Activated CD4-positive, CD25-positive, alpha-beta regulatory T cell (primary cell): ENCODE measurements around the gene HS6ST1.

Experiments used
- DNase-seq, 4 experiments: peaks; one replicate each; lab custom pipeline; 2025; lab: John Stamatoyannopoulos, UW

Gene HS6ST1, protein sequence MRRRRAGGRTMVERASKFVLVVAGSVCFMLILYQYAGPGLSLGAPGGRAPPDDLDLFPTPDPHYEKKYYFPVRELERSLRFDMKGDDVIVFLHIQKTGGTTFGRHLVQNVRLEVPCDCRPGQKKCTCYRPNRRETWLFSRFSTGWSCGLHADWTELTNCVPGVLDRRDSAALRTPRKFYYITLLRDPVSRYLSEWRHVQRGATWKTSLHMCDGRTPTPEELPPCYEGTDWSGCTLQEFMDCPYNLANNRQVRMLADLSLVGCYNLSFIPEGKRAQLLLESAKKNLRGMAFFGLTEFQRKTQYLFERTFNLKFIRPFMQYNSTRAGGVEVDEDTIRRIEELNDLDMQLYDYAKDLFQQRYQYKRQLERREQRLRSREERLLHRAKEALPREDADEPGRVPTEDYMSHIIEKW

DNA sequence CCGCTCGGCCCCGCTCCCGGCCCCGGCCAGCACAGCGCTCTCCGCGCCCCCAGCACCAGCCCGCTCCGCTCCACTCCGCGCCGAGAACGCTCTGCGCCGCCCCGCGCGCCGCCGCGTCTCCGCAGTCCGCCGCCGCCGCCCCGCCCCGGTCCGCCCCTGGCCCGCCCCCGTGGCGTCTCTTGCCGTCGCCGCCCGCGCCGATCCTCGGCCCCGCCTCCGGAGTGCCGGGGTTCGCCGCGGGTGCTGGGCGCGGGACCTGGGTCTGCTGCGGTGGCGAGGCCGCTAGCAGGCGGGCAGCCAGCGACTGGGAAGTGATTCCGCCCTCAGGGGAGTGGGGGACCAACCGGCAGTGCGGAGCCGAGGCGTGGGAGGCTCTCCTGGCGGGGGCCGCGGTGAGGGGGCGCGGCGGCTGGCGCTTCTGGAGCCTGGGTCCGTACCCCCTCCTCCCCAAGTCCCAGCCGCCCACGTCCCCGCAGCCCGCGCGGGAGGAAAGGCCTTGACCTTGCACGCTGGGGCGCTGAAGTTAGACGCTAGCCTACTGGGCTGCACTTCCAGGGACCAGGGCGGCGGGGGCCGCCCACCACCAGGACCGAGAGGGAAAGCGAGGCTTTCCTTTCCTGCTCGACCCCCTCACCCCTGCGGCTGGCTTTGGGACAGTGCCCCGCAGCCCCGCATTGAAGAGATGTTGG, at the start of gene HS6ST1:
Gene HS6ST1 (minus strand): TSS at position 93 of the 689 bp plus-strand sequence. CDS start 305 bp downstream, outside the sequence.
- peak; percentile 72 to 87 (median 82) for DNase-seq

DNA sequence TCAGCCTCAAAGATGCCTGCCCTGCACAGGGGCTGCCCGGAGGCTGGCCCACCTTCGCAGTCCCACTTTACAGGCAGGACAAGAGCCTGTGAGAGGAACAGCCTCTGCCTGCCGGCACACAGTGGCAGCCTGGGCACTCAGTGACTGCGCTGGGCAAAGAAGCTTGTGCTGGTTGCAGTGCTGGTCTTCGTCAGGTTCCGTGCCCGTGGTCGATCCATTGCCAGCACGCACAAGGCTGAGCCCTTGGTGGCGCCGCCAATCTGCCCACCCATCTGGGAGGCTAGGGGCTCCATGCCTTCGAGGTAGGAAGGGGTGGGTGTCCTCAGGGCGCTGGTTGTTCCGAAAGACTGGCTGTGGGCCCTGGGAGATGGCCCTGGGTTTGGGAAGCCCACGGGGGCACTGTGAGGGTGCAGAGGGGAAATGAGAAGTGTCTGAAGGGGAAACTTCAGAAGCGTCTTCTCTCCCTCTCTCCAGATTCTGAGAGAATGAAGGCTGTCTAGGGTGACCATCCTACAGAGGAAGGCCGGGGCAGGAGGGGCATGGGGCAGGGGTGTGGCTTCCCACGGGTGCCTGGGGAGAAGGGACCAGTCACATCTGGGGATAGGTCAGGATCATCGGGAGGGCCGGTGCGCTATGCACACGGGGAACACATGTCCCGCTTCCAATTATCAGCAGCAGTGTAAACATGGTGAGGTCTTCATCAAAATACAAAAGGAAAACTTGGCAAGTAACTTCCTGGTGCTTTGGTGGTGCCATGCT, 49.1 kb upstream of the HS6ST1 start:
- no peak for DNase-seq

DNA sequence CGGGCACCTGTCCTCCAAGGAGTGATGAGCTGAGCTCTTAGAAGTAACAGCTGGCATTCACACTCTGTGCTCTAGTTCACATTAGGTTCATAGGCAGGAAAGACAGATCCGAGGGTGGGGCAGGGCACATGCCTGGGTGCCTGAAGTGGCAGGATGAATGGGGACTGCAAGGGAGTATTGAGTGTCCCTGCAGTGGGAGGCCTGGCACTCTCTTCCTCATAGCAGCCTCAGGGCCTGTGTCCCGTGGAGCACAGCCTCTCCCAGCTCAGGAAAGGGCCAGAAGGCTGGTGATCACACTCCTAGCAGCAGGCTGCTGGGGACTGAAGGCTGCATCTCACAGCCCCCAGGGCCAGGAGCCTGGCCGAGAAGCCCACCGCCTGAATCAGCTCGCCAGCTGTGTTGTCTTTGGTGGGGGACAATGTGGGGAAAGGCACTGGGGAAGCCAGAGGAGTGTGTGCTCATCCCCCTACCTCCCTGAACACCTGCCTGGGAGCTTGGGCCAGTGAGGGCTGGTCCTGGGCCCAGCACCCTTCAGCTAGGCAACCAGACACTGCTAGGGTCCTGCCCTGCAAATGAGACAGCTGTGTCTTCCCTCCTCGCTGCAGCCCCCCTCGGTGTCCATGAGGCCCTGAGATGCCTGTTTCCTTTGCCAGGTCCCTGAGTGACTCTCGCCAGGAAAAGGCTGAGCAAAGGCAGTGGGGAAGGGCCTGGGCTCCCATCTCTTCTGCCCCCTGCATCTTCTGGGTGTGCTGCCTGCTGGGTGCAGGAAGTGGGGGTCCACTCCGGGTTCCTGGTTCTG, 48.2 kb upstream of the HS6ST1 start:
- DNase-seq, result no peak

DNA sequence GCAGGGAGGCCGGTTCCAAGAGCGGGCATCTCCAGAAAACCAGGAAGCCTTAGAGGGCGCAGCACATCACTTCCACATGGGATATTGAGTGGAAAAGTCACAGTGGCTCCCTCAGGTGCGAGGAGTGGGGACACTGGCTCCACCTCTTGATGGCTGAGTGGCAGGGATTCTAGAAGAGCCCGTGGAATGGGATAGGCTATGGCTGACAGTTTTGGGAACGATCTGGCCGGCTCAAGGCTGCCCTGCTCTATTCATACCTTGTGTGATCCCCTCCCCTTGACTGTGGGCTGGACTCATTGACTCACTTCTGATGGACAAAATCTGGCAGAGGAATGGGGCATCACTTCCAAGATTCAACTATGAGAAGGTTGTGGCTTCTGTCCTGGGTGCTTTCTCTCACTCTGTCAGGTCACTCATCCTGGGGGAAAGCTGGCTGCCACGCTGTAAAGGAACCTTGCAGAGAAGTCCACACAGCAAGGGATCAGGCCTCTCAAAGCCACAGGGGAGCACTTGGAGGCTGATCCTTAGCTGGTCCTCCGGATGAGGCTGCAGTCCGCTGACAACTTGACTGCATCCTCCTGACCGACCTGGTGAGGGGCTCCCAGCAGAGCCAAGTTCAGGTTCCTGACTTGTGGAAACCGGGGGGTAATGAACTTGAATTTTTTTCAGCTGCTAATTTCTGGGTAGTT, 46.7 kb upstream of the HS6ST1 start:
- DNase-seq, result no peak

DNA sequence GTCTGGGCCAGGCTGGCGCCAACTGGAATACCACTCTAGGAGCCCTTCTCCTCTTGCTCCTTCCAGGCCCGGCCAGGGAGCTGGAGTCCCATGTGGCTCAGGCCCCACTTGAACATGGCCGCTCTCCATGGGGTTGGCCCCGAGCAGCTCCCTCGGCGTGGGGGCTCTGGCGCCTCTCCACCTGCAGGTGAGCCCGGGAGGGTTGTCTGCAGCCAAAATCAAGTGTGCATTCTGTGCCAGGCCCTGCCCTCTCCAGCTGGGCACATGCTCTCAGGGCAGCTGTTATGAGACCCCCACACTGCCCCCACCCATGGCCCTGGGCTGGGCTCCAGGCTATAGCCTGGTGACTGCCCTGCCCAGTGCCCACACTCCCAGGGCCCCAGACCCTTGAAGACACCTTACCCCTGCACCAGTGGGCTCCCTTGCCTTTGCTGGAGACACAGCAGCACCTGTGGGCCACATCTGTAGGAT, 45.8 kb upstream of the HS6ST1 start:
- no peak for DNase-seq

DNA sequence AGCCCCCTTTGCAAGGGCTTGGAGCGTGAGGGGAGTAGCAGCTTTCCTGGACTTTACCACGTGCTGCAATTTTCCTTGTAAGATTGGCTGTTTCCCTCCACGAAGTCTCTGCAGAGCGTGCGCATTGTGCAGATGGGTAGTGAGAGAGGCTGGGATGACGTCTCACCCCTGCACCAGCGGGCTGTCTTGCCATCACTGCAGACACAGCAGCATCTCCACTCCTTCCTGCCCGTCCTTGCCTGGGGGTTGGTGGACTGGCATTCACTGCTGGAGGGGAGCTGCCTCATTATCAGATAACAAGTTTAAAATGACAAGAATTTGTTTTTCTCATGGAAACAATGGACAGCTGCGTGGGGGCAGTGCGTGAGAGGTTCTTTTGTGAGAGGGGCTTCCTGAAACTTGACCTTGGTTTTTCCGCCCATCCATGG, 45.3 kb upstream of the HS6ST1 start:
- DNase-seq, result no peak

DNA sequence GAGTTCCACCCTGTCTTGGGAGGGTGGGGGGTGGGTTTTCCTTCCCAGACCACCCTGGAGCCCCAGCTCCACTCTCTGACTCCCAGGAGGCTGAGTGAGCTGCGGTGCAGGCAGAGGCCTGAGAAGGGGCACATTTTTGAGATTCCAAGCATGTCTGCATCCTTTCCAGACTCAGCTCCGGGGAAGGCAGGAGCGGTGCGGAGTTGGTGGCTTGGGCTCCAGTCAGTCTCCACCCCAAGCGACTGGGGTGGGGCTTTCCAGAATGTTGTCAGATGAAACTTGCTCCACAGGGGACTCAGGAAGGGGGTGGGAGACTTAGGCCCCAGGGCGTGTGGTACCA, 44.2 kb upstream of the HS6ST1 start:
- no peak for DNase-seq

DNA sequence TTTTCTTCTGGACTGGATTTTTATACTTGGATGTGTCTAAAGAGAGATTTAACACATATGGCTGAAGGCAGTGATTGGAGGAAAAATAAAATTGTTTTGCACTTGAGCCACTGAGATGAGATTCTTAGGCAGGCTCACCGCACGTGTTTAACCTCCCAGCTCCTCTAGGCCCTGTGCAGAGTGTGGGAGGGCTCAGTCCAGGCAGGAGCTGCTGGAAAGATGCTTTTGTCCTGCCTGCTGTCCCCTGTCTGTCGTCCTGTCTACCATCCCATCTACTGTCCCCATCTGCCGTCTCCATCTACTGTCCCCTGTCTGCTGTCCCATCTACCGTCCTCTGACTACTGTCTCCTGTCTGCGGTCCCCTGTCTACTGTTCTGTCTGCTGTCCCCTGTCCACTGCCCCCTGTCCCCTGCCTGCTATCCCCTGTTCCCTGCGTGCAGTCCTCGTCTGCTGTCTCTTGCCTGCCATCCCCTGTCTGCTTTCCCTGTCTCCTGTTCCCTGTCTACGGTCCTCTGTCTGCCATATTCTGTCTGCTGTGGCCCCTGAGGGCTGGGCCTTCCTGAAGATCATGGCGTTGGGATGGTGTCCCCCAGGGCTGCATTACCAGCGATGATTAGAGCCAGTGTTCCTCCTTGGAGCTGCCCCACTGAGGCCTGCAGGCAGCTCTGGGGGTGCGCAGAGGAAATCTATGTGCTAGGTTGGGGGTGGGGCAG, 43.7 kb upstream of the HS6ST1 start:
- DNase-seq, result no peak

DNA sequence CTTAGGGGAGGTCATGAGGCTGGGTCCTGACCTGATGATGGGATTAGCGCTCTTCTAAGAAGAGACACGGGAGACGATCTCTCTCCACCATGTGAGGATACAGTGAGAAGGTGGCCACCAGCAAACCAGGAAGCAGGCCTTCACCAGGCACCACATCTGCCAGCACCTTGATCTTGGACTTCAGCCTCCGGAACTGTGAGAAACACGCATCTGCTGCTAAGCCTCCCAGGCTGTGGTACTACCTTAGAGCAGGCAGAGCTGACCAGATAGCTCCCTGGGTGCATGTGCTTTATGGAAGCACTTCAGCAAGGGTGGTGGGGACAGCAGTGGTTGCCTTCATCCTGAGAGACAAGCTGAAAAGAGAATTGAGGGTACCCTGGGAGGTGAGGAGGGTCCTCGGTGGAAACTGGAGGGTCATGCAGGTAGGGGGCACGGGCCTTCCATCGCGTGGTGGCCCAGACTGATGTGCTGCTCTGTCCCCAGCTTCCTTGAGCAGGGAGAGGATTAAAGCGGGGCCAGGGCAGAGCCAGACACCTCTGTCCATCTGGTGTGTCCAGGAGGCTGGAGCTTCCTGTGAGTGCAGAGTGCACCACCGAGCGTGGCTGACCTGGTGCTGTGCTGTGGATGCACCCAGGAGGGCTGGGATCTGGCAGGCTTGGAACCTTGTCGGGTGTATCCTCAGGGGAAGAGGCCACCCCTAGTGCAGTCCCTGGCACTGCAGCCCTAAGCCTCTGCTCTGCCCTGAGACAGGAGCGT, 42.9 kb upstream of the HS6ST1 start:
- no peak for DNase-seq

DNA sequence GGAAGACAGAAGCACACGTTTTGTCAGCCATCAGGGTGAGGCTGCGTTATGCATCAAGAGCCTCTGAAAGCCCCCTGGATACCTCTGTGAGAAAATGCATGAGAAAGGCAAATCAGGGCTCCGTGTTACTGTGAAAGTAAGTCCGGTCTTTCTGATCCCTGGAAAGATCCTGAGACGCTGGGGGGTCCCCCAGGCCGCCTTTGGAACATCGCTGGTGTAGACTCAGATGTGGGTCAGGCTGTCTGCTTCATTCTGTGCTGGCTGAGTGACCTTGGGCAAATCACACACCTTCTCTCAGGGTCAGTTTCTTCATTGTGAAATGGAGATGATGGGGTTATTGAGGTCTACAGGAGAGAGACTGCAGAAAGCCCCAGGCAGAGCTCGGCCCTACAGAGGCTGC, 42.0 kb upstream of the HS6ST1 start:
- DNase-seq, result no peak

DNA sequence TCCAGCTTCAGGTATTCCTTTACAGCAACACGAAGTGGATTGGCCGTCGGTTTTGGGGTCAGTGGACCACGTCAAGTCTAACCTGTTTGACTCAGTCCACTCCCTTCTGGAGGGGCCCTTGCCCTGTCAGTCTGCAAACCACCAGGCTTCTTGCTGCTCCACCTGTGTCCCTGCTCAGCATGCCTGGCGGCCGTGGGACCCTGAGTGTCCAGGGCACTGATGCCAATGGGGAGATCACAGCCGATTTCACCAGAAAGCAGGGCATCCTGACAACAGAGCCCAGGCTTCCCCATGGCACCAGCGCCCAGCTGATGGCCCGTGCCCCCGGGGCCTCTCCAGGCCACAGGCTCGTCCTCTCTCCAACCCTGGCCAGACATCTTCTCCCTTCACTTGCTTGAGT, 41.2 kb upstream of the HS6ST1 start:
- DNase-seq, result no peak

DNA sequence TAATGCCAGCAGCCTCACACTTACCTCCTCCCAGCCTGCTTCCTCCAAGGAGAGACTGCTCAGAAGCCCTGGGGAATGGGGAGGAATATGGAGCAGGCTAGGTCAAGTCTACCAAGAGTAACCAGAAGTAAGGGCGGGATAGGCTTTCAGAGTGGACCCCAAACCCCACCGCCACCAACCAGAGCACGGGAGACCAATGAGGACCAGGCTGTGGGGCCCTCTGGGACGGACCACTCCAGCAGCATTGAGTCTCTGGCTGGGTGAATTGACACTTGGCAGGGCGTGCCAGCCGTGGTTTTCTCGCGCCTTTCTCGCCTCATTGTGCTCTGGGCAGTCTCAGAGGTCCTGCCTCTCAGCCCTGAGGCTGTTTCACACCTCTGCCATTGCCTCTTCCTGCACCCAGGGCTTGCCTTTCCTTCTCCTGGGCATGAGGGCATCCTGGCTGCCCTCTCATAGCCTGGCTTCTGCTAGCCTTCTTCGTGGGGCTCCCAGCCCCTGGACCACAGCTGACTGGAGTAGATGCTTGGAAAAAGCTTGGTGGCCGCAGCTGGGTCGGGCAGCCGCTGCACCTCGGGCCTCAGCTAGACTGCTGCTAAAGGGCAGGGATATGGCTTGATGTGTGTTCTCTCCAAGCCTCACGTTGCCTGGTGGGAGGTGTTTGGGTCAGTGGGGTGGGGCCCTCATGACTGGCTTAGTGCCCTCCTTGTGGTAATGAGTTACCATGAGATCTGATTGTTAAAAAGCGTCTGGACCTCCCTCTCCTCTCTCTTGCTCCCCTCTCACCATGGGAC, 40.5 kb upstream of the HS6ST1 start:
- DNase-seq, result no peak

DNA sequence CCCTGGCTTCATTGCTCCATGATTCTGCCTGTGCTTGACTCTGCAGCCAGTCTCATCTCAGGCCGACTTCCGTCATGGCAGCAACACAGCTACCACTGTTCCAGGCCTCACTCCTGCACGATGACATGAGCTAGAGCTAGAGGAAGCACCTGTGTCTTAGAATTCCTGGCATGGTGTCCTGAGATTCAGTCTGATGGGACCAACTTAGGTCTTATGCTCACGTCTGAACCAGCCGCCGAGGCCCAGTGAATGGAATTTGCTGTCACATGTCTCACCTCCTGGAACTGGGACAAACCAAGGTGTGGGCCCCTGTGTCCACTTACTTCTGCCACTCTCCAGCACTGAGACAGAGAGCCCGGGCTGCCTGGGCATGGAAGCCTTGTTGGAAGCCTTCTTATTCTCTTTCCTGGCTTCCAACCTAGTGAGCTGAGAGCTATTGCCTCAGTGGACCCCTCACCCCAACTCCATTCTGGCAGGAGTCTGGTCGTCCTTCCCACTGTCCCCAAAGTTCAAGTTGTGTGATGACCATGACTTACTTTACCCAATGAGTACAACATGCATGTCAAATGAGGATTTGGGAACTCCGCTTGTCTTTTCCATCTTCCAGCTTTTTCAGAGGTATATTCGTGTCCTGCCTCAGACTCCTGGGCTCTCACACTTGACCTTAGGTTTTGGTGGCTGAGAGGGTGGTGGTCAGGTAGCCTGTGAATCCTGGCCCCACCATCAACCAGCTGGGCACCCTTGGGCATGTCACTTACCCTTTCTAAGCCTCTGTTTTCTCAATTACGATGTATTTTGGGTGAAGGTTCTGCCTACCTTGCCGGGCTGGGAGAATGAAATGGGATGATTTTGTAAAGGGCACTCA, 39.1 kb upstream of the HS6ST1 start:
- DNase-seq, result no peak

DNA sequence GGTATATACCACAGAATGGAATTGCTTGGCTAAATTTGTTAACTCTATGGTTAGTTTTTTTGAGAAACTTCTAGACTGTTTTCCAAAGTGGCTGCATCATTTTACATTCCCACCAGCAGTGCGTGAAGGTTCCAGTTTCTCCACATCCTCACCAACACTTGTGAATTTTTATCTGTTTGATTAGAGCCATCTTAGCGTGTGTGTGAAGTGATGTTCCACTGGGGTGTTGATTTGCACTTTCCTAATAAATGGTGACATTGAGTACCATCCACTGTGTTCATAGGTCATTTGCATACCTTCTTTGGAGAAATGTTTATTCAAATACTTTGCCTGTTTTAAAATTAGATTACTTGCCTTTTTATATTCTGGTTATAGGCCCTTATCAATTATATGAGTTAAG, 37.5 kb upstream of the HS6ST1 start:
- DNase-seq, result no peak

DNA sequence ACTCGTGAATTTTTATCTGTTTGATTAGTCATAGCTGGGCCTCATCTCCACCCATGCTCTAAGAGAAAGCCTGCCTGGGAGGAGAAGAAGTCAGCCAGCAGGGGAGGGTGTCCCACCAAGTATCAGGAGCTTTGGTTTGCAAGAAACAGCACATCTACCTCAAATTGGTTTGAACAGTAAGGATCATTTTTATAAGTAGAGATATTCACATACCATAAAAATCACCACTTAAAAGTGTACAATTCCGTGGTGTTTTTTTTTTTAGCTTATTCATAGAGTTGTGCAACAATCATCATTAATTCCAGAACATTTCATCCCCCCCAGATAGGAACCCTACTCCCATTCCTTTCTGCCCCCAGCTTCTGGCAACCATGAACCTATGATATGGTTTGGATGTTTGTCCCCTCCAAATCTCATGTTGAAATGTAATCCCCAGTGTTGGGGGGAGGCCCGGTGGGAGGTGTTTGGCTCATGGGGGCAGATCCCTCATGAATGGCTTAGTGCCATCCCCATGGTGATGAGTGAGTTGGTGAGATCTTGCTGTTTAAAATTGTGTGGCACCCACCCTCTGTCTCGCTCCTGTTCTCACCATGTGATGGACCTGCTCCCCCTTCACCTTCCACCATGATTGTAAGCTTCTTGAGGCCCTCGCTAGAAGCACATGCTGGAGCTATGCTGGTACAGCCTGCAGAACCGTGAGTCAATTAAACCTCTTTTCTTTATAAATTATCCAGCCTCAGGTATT, 36.2 kb upstream of the HS6ST1 start:
- no peak for DNase-seq

DNA sequence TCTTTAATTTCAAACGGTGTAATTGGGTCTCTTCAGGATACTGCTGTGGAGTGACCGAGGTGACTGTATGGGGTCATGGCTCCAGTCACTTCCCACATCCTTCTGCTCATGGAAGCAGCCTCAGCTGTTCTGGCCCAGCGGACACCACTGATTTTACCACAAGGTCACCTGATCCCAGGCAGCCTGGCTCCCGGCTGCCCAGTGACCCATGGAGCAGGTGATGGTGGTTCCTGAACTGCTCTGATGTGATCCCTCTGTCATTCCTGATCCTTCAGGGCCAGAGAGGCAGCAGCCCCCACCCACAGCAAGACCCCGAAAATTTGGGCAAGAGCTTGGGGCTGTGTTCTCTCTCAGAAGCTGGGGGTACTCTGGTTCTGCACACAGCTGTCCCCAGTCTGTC, 35.5 kb upstream of the HS6ST1 start:
- DNase-seq, result no peak

DNA sequence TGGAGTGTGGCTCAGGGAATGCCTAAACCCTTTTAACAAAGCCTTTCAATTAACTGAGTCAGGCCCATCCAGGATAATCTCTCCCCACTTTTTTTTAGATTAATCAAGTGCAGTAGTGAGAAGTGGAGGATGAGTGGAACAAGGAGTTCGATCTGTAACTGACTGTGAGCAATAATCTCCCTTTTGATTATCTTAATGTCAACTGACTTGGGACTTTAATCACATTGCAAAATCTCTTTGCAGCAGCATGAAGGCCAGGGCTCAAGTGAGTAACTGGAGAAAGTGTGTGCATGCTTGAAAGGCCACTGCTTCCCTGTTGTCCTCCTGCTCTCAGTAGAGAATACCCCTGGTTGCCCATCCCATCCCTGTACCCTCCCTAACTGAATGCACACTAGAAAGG, 32.1 kb upstream of the HS6ST1 start:
- no peak for DNase-seq
